Liver (tissue), 9 donors: ENCODE data around the gene PNMT. TPM values are rescaled to one million over a fixed set of nuclear protein-coding genes. Genes with fewer than 3 reads are reported as not detected.

Source experiments
- DNase-seq: peaks from one replicate; pipeline ENCODE4 v3.0.0-alpha.2; 2017; ENCODE audit warnings: low spot score
- H3K27ac ChIP-seq, 2 donors: one replicate each; pipeline ENCODE4 v1.7.0; 2013; ENCODE audit warnings: inconsistent platforms in 2 of 2, low read length in 2 of 2, control low read depth in 1 of 2, low read depth in 1 of 2, mild to moderate bottlenecking in 1 of 2
- H3K27me3 ChIP-seq, 4 donors: one replicate each; pipeline versions ENCODE4 v1.6.1 to v1.7.0; 2013; ENCODE audit warnings: low read length in 3 of 4, inconsistent platforms in 1 of 4, mild to moderate bottlenecking in 1 of 4, moderate library complexity in 1 of 4; ENCODE audit not compliant: control insufficient read depth in 4 of 4, insufficient read depth in 4 of 4
- H3K36me3 ChIP-seq, 4 donors: one replicate each; pipeline versions ENCODE4 v1.6.1 to v1.7.0; 2013; ENCODE audit warnings: low read length in 3 of 4, mild to moderate bottlenecking in 3 of 4, low read depth in 1 of 4, moderate library complexity in 1 of 4; ENCODE audit not compliant: control insufficient read depth in 4 of 4, insufficient read depth in 3 of 4
- H3K4me1 ChIP-seq, 4 donors: one replicate each; pipeline versions ENCODE4 v1.6.1 to v1.7.0; 2013; ENCODE audit warnings: low read length in 3 of 4, mild to moderate bottlenecking in 3 of 4, moderate library complexity in 1 of 4; ENCODE audit not compliant: control insufficient read depth in 4 of 4, insufficient read depth in 4 of 4
- H3K4me3 ChIP-seq, 3 donors: one replicate each; pipeline versions ENCODE4 v1.6.1 to v1.7.0; 2013; ENCODE audit warnings: low read length in 3 of 3, control low read depth in 1 of 3, low read depth in 1 of 3, mild to moderate bottlenecking in 1 of 3
- H3K9ac ChIP-seq, 2 donors: one replicate each; pipeline ENCODE4 v1.7.0; 2013; ENCODE audit warnings: low read length in 2 of 2, mild to moderate bottlenecking in 2 of 2, moderate library complexity in 2 of 2, control low read depth in 1 of 2, low read depth in 1 of 2
- H3K9me3 ChIP-seq, 4 donors: one replicate each; pipeline versions ENCODE4 v1.6.1 to v1.7.0; 2013; ENCODE audit warnings: low read length in 3 of 4; ENCODE audit not compliant: control insufficient read depth in 4 of 4
- ATF3 ChIP-seq: IDR thresholded peaks from 2 replicates; pipeline ENCODE4 v1.6.1; 2016; ENCODE audit warnings: antibody characterized with exemption
- CTCF ChIP-seq: fragments of 150-350 bp; IDR thresholded peaks from 2 replicates; pipeline ENCODE4 v1.5.1; 2017; ENCODE audit warnings: improper control_type of control experiment, low read depth, low read length; ENCODE audit not compliant: missing input control
- EGR1 ChIP-seq, 2 donors: IDR thresholded peaks; 2 replicates each; pipeline ENCODE4 v1.6.1; 2016 to 2018; ENCODE audit warnings: antibody characterized with exemption in 2 of 2, low read depth in 2 of 2
- FOXA1 ChIP-seq: IDR thresholded peaks from 2 replicates; pipeline ENCODE4 v1.6.1; 2016; ENCODE audit warnings: antibody characterized with exemption
- FOXA2 ChIP-seq: IDR thresholded peaks from 2 replicates; pipeline ENCODE4 v1.6.1; 2016; ENCODE audit warnings: antibody characterized with exemption
- GABPA ChIP-seq, 2 donors: IDR thresholded peaks in 1 of 2; conservative IDR thresholded peaks in 1 of 2; 2 replicates each; pipeline ENCODE4 v1.6.1; 2016; ENCODE audit warnings: antibody characterized with exemption in 2 of 2, mild to moderate bottlenecking in 1 of 2, moderate library complexity in 1 of 2
- HNF4A ChIP-seq, 2 donors: conservative IDR thresholded peaks; 2 replicates each; pipeline ENCODE4 v1.6.1; 2016; ENCODE audit warnings: antibody characterized with exemption in 2 of 2, mild to moderate bottlenecking in 2 of 2
- HNF4G ChIP-seq: IDR thresholded peaks from 2 replicates; pipeline ENCODE4 v1.6.1; 2016; ENCODE audit warnings: antibody characterized with exemption
- JUND ChIP-seq, 2 donors: IDR thresholded peaks; 2 replicates each; pipeline ENCODE4 v1.6.1; 2016; ENCODE audit warnings: antibody characterized with exemption in 2 of 2
- MAX ChIP-seq: IDR thresholded peaks from 2 replicates; pipeline ENCODE4 v1.6.1; 2016; ENCODE audit warnings: antibody characterized with exemption
- NR2F2 ChIP-seq: IDR thresholded peaks from 2 replicates; pipeline ENCODE4 v1.6.1; 2016; ENCODE audit warnings: antibody characterized with exemption
- RAD21 ChIP-seq, 2 donors: IDR thresholded peaks; 2 replicates each; pipeline ENCODE4 v1.6.1; 2016; ENCODE audit warnings: antibody characterized with exemption in 2 of 2, mild to moderate bottlenecking in 2 of 2
- REST ChIP-seq: IDR thresholded peaks from 2 replicates; pipeline ENCODE4 v1.6.1; 2016; ENCODE audit warnings: antibody characterized with exemption, mild to moderate bottlenecking
- RXRA ChIP-seq, 2 donors: IDR thresholded peaks; 2 replicates each; pipeline ENCODE4 v1.6.1; 2017 to 2018; ENCODE audit warnings: antibody characterized with exemption in 2 of 2, mild to moderate bottlenecking in 1 of 2
- SP1 ChIP-seq: IDR thresholded peaks from 2 replicates; pipeline ENCODE4 v1.6.1; 2018; ENCODE audit warnings: antibody characterized with exemption, mild to moderate bottlenecking
- TAF1 ChIP-seq: conservative IDR thresholded peaks from 2 replicates; pipeline ENCODE4 v1.6.1; 2016; ENCODE audit warnings: antibody characterized with exemption, mild to moderate bottlenecking
- YY1 ChIP-seq: IDR thresholded peaks from 2 replicates; pipeline ENCODE4 v1.6.1; 2016; ENCODE audit warnings: antibody characterized with exemption, mild to moderate bottlenecking
- ZBTB33 ChIP-seq: IDR thresholded peaks from 2 replicates; pipeline ENCODE4 v1.6.1; 2016; ENCODE audit warnings: antibody characterized with exemption
- WGBS: extraction: QIAGEN DNeasy Blood & Tissue Kit; methylation state at CpG from one replicate; pipeline ENCODE4 v1.1.7; 2013; 5-methylcytosine and 5-hydroxymethylcytosine counted together
- polyA plus RNA-seq, 2 donors: library from polyadenylated mRNA; stranded (reverse) in 1 of 2; unstranded in 1 of 2; fragments of 200-250 nt in 1 of 2; fragments of >200 nt in 1 of 2; fragmentation: Nextera tagmentation in 1 of 2; extraction: Ambion mirVana in 1 of 2; gene quantifications; one replicate each; pipeline versions ENCODE4 v1.2.1 to v1.2.3, GENCODE V29; 2013 to 2015
- total RNA-seq, 2 donors: library from RNA; depleted of rRNA; stranded (reverse); fragments of >200 nt; gene quantifications; one replicate each; pipeline ENCODE4 v1.2.3, GENCODE V29; 2014
- donor health status: healthy.
- donor health status: healthy.
- donor health status: healthy.
- donor health status: healthy.
- donor health status: healthy.

PNMT gene
- total and polyA plus RNA-seq, 4 donors, result 0.20 to 8.6 (median 0.26) TPM; not detected in 1

GRCh38 chr17:39688945-39689344, 20.7 kb downstream of the PNMT start:
- Histone ChIP-seq H3K9me3 (no peaks in the 10 kb centered on the region), H3K4me1 (peaks cover 3 to 27% (median 22%) of the 10 kb centered on the region in 4 donors), H3K36me3 (peaks cover 0 to 7% (median 2%) of the 10 kb centered on the region in 4 donors), H3K4me3 (peak overlapping the region in 1 of 3 donors; percentile 99), H3K27ac (no peak overlapping the region), H3K9ac (no peak overlapping the region), H3K27me3 (no peaks in the 10 kb centered on the region)
- TF ChIP-seq GABPA (IDR thresholded peaks at IDR 0.05 in 1 of 2, conservative IDR thresholded peaks at IDR 0.05 in 1 of 2), result no peak
- peak in 1 of 2 donors; percentile 7 for TF ChIP-seq RAD21 (IDR thresholded peaks at IDR 0.05)
- WGBS, result 51% methylated on average over 3 of the region's 3 CpGs
- DNase-seq, result no peak

GRCh38 chr17:39694593-39694992, 26.3 kb downstream of the PNMT start:
- Histone ChIP-seq H3K27ac (peak overlapping the region in 1 of 2 donors; percentile 66), H3K36me3 (peaks cover 0 to 2% (median 0%) of the 10 kb centered on the region in 4 donors), H3K4me3 (no peak overlapping the region), H3K4me1 (peaks cover 9 to 33% (median 21%) of the 10 kb centered on the region in 4 donors), H3K27me3 (no peaks in the 10 kb centered on the region), H3K9me3 (no peaks in the 10 kb centered on the region), H3K9ac (no peak overlapping the region)
- WGBS, result 92% methylated on average over 5 of the region's 5 CpGs
- no peak for DNase-seq
- TF ChIP-seq ATF3 (no peak), JUND (IDR thresholded peaks at IDR 0.05) (no peak), ZBTB33 (no peak), YY1 (no peak), RXRA (IDR thresholded peaks at IDR 0.05) (no peak)

GRCh38 chr17:39695089-39695474, 26.8 kb downstream of the PNMT start:
- TF ChIP-seq MAX (no peak), GABPA (IDR thresholded peaks at IDR 0.05 in 1 of 2, conservative IDR thresholded peaks at IDR 0.05 in 1 of 2) (no peak), YY1 (no peak), JUND (IDR thresholded peaks at IDR 0.05) (no peak), REST (no peak), SP1 (no peak), CTCF (no peak), ZBTB33 (no peak), EGR1 (IDR thresholded peaks at IDR 0.05; ENCODE audit: low read depth in 2 of 2) (no peak), RAD21 (IDR thresholded peaks at IDR 0.05) (no peak), RXRA (IDR thresholded peaks at IDR 0.05) (no peak), FOXA2 (no peak), ATF3 (no peak), FOXA1 (no peak), TAF1 (no peak), NR2F2 (no peak), HNF4A (conservative IDR thresholded peaks at IDR 0.05) (no peak), HNF4G (no peak)
- no peak for DNase-seq
- H3K27me3 ChIP-seq, result no peaks in the 10 kb centered on the region
- no peaks in the 10 kb centered on the region for H3K9me3 ChIP-seq
- H3K4me3 ChIP-seq, result no peak overlapping the region
- peaks cover 0 to 2% (median 0%) of the 10 kb centered on the region in 4 donors for H3K36me3 ChIP-seq
- no peak overlapping the region for H3K9ac ChIP-seq
- peaks cover 9 to 36% (median 22%) of the 10 kb centered on the region in 4 donors for H3K4me1 ChIP-seq
- H3K27ac ChIP-seq, result peak overlapping the region; percentile 12 to 66
- 93% methylated on average over 2 of the region's 2 CpGs for WGBS
